H9 (cell line): Measurements from ENCODE around the gene CCDC178. TPM values are rescaled to one million over a fixed set of nuclear protein-coding genes. Genes with fewer than 3 reads are reported as not detected.

Experiments used
- DNase-seq: peaks from one replicate; pipeline ENCODE4 v3.0.0-alpha.2; 2017
- H2AFZ ChIP-seq: one replicate; pipeline ENCODE4 v1.6.1; 2013; ENCODE audit warnings: mild to moderate bottlenecking, low read length, control low read depth, moderate library complexity
- H2AK5ac ChIP-seq: 2 replicates; pipeline ENCODE4 v1.6.1; 2013; ENCODE audit warnings: low read length, control low read depth, mixed read lengths; ENCODE audit not compliant: insufficient read length
- H2BK120ac ChIP-seq: one replicate; pipeline ENCODE4 v1.6.1; 2013; ENCODE audit warnings: low read depth, mild to moderate bottlenecking, low read length, control low read depth, inconsistent platforms; ENCODE audit not compliant: poor library complexity, severe bottlenecking
- H2BK12ac ChIP-seq: 2 replicates; pipeline ENCODE4 v1.6.1; 2013; ENCODE audit warnings: low read length, control low read depth, mixed read lengths, low read depth; ENCODE audit not compliant: insufficient read length
- H2BK15ac ChIP-seq: 2 replicates; pipeline ENCODE4 v1.6.1; 2013; ENCODE audit warnings: low read depth, low read length, control low read depth
- H2BK20ac ChIP-seq: one replicate; pipeline ENCODE4 v1.6.1; 2013; ENCODE audit warnings: low read depth, mild to moderate bottlenecking, low read length, control low read depth, inconsistent platforms; ENCODE audit not compliant: poor library complexity, severe bottlenecking
- H2BK5ac ChIP-seq: 2 replicates; pipeline ENCODE4 v1.6.1; 2013; ENCODE audit warnings: low read length, control low read depth, mixed read lengths; ENCODE audit not compliant: insufficient read length
- H3K14ac ChIP-seq: 2 replicates; pipeline ENCODE4 v1.6.1; 2013; ENCODE audit warnings: low read length, control low read depth; ENCODE audit not compliant: insufficient read depth
- H3K18ac ChIP-seq: 2 replicates; pipeline ENCODE4 v1.6.1; 2013; ENCODE audit warnings: low read depth, mild to moderate bottlenecking, mixed read lengths, low read length, control low read depth; ENCODE audit not compliant: insufficient read length
- H3K23ac ChIP-seq: 2 replicates; pipeline ENCODE4 v1.6.1; 2013; ENCODE audit warnings: low read length, control low read depth, mixed read lengths, low read depth; ENCODE audit not compliant: insufficient read length
- H3K23me2 ChIP-seq: 2 replicates; pipeline ENCODE4 v1.6.1; 2013; ENCODE audit warnings: low read depth, mild to moderate bottlenecking, mixed read lengths, low read length, control low read depth; ENCODE audit not compliant: insufficient read length, poor library complexity, severe bottlenecking
- H3K27ac ChIP-seq: 2 replicates; pipeline ENCODE4 v1.5.1; 2013; ENCODE audit warnings: low read length, control low read depth, mixed read lengths, low read depth; ENCODE audit not compliant: insufficient read length
- H3K27me3 ChIP-seq: 2 replicates; pipeline ENCODE4 v1.6.1; 2013; ENCODE audit warnings: low read length, control low read depth, inconsistent platforms; ENCODE audit not compliant: insufficient read depth
- H3K4ac ChIP-seq: 2 replicates; pipeline ENCODE4 v1.6.1; 2013; ENCODE audit warnings: low read depth, mild to moderate bottlenecking, control low read depth, inconsistent platforms, low read length, moderate library complexity
- H3K4me1 ChIP-seq: 2 replicates; pipeline ENCODE4 v1.6.1; 2013; ENCODE audit warnings: low read length, control low read depth, inconsistent platforms; ENCODE audit not compliant: insufficient read depth
- H3K4me2 ChIP-seq: 2 replicates; pipeline ENCODE4 v1.6.1; 2013; ENCODE audit warnings: low read length, control low read depth, mixed read lengths; ENCODE audit not compliant: insufficient read length, insufficient read depth
- H3K56ac ChIP-seq: 2 replicates; pipeline ENCODE4 v1.6.1; 2013; ENCODE audit warnings: low read depth, mild to moderate bottlenecking, mixed read lengths, low read length, control low read depth; ENCODE audit not compliant: insufficient read length
- H3K79me1 ChIP-seq: 2 replicates; pipeline ENCODE4 v1.6.1; 2013; ENCODE audit warnings: low read depth, mild to moderate bottlenecking, moderate library complexity, low read length, control low read depth, inconsistent platforms; ENCODE audit not compliant: insufficient read depth, poor library complexity, severe bottlenecking
- H3K79me2 ChIP-seq: 2 replicates; pipeline ENCODE4 v1.6.1; 2013; ENCODE audit warnings: low read length, control low read depth, inconsistent platforms; ENCODE audit not compliant: insufficient read depth
- H3K9ac ChIP-seq: 2 replicates; pipeline ENCODE4 v1.6.1; 2013; ENCODE audit warnings: low read length, control low read depth, mixed read lengths; ENCODE audit not compliant: insufficient read length; ENCODE audit errors: extremely low read depth
- H3K9me3 ChIP-seq: one replicate; pipeline ENCODE4 v1.6.1; 2013; ENCODE audit warnings: low read depth, low read length, inconsistent platforms; ENCODE audit not compliant: control insufficient read depth
- H3T11ph ChIP-seq: one replicate; pipeline ENCODE4 v1.6.1; 2013; ENCODE audit warnings: mild to moderate bottlenecking, low read length, control low read depth, inconsistent platforms
- H4K20me1 ChIP-seq: one replicate; pipeline ENCODE4 v1.6.1; 2013; ENCODE audit not compliant: control insufficient read depth, insufficient read length, insufficient read depth
- H4K5ac ChIP-seq: 2 replicates; pipeline ENCODE4 v1.6.1; 2013; ENCODE audit warnings: low read depth, mild to moderate bottlenecking, mixed read lengths, low read length, control low read depth; ENCODE audit not compliant: insufficient read length
- H4K8ac ChIP-seq: replicated peaks from 2 replicates; pipeline ENCODE4 v1.6.1; 2013; ENCODE audit warnings: low read length, control low read depth, mixed read lengths, low read depth; ENCODE audit not compliant: insufficient read length
- H4K91ac ChIP-seq: 2 replicates; pipeline ENCODE4 v1.6.1; 2013; ENCODE audit warnings: low read depth, mild to moderate bottlenecking, moderate library complexity, mixed read lengths, low read length, control low read depth; ENCODE audit not compliant: insufficient read length
- H3K27ac Mint-ChIP-seq, 3 experiments: 2 replicates in 2 of 3; 3 replicates in 1 of 3; pipeline ENCODE4 v1.8.0; 2020 to 2021; ENCODE audit warnings: mixed read lengths in 3 of 3, mild to moderate bottlenecking in 1 of 3, moderate library complexity in 1 of 3
- H3K27me3 Mint-ChIP-seq: 2 replicates; pipeline ENCODE4 v1.8.0; 2021; ENCODE audit warnings: low read depth, mild to moderate bottlenecking, moderate library complexity, mixed read lengths
- H3K36me3 Mint-ChIP-seq, 3 experiments: 2 replicates in 2 of 3; 3 replicates in 1 of 3; pipeline ENCODE4 v1.8.0; 2020 to 2021; ENCODE audit warnings: low read depth in 3 of 3, mixed read lengths in 3 of 3; ENCODE audit not compliant: insufficient read depth in 1 of 3
- H3K4me1 Mint-ChIP-seq, 2 experiments: 2 replicates each; pipeline ENCODE4 v1.8.0; 2020; ENCODE audit warnings: mixed read lengths in 2 of 2
- H3K4me3 Mint-ChIP-seq, 2 experiments: 2 replicates in 1 of 2; 3 replicates in 1 of 2; pipeline ENCODE4 v1.8.0; 2020 to 2021; ENCODE audit warnings: mild to moderate bottlenecking in 2 of 2, mixed read lengths in 2 of 2, moderate library complexity in 1 of 2
- H3K9me3 Mint-ChIP-seq, 2 experiments: 2 replicates in 1 of 2; 3 replicates in 1 of 2; pipeline ENCODE4 v1.8.0; 2020; ENCODE audit warnings: mild to moderate bottlenecking in 2 of 2, mixed read lengths in 2 of 2, moderate library complexity in 1 of 2
- CTCF ChIP-seq: fragments of 200-600 bp; sonication (generic); conservative IDR thresholded peaks from 3 replicates; pipeline ENCODE4 v1.8.0; 2021; ENCODE audit warnings: antibody characterized with exemption, mild to moderate bottlenecking
- WGBS: extraction: QIAGEN DNeasy Blood & Tissue Kit; methylation state at CpG from one replicate; pipeline ENCODE4 v1.1.7; 2013; ENCODE audit warnings: missing lambda C conversion rate, low lambda C conversion rate, mixed read lengths; ENCODE audit not compliant: insufficient read length; ENCODE audit errors: extremely low coverage; 5-methylcytosine and 5-hydroxymethylcytosine counted together
- total RNA-seq: library from RNA; stranded (reverse); gene quantifications from 2 replicates; pipeline ENCODE4 v1.2.1, GENCODE V29; 2021

Gene CCDC178
- total RNA-seq, 1 experiment from 2014 or later = not detected

- H3K18ac ChIP-seq = no peak overlapping the region
- Mint-ChIP-seq H3K4me1 (0 out of 4 replicates have a peak, but pooled peaks cover 0 to 3% of the 10 kb centered on the region in 2 experiments), H3K36me3 (no peaks in the 10 kb centered on the region), H3K27ac (no peak overlapping the region), H3K9me3 (no peaks in the 10 kb centered on the region; a peak in 2 of 5 replicates), H3K27me3 (no peaks in the 10 kb centered on the region; the same call in 1 of the 2 replicates), H3K4me3 (no peak overlapping the region)
- H3K27ac ChIP-seq = no peak overlapping the region
- H2BK120ac ChIP-seq = no peak overlapping the region
- H4K91ac ChIP-seq = no peak overlapping the region
- H3K4me1 ChIP-seq = no peaks in the 10 kb centered on the region
- no peak for DNase-seq
- no peak overlapping the region for H2BK20ac ChIP-seq
- no CpG with 5 or more reads among the region's 4 CpGs for WGBS
- H2AFZ ChIP-seq = no peak overlapping the region
- no peak overlapping the region for H2AK5ac ChIP-seq
- H3K23me2 ChIP-seq = no peaks in the 10 kb centered on the region
- H2BK5ac ChIP-seq = no peak overlapping the region
- no peaks in the 10 kb centered on the region for H3K79me2 ChIP-seq
- no peaks in the 10 kb centered on the region for H3K79me1 ChIP-seq
- H3K9ac ChIP-seq = no peak overlapping the region
- H4K20me1 ChIP-seq = no peaks in the 10 kb centered on the region
- H2BK12ac ChIP-seq = no peak overlapping the region
- H3K14ac ChIP-seq = no peak overlapping the region
- no peak overlapping the region for H3K56ac ChIP-seq
- no peak overlapping the region for H3T11ph ChIP-seq
- TF ChIP-seq CTCF = no peak
- no peak overlapping the region for H4K5ac ChIP-seq
- no peak overlapping the region for H3K4me2 ChIP-seq
- no peaks in the 10 kb centered on the region for H3K9me3 ChIP-seq
- no peak overlapping the region for H4K8ac ChIP-seq
- no peak overlapping the region for H3K4ac ChIP-seq
- no peak overlapping the region for H3K23ac ChIP-seq
- no peak overlapping the region for H2BK15ac ChIP-seq
- no peaks in the 10 kb centered on the region for H3K27me3 ChIP-seq
Measured at GRCh38 chr18:32974421-32975162, 465.9 kb downstream of the CCDC178 start.
